IPS-NIHi7 (cell line): ENCODE measurements around the gene KRT6A.
A peak's percentile ranks its signal among the peaks of the same experiment; 100 is the strongest.
"Not testable (repeated sequence)": the region's sequence is repeated elsewhere in the genome, so short reads cannot be mapped to it uniquely, and the experiment has no call there.

Source experiments
- DNase-seq: peaks from one replicate; pipeline ENCODE4 v3.0.0; 2012; ENCODE audit warnings: mixed read lengths; ENCODE audit errors: extremely low spot score

KRT6A gene

GRCh38 chr12:52502877-52503276 lies 9.8 kb upstream of the KRT6A start:
- no peak for DNase-seq

- no peak for DNase-seq
Measured at GRCh38 chr12:52501490-52501889, 8.4 kb upstream of the KRT6A start.

GRCh38 chr12:52500574-52500973 lies 7.5 kb upstream of the KRT6A start:
- not testable (repeated sequence) for DNase-seq

- no peak for DNase-seq
Measured at GRCh38 chr12:52499806-52500560, 6.9 kb upstream of the KRT6A start.

GRCh38 chr12:52498946-52499345 lies 5.9 kb upstream of the KRT6A start:
- no peak for DNase-seq

- no peak for DNase-seq
Measured at GRCh38 chr12:52497975-52498374, 4.9 kb upstream of the KRT6A start.

- peak; percentile 80 for DNase-seq
Measured at GRCh38 chr12:52496590-52497071, 3.6 kb upstream of the KRT6A start.

- DNase-seq = peak; percentile 18
Measured at GRCh38 chr12:52496054-52496453, 3.0 kb upstream of the KRT6A start.

- DNase-seq = peak; percentile 78
Measured at GRCh38 chr12:52495389-52495788, 2.3 kb upstream of the KRT6A start.

- DNase-seq = no peak
Measured at GRCh38 chr12:52494518-52494917, 1.5 kb upstream of the KRT6A start.

- no peak for DNase-seq
Measured at GRCh38 chr12:52494100-52494499, 1.0 kb upstream of the KRT6A start.

- DNase-seq = not testable (repeated sequence)
Measured at GRCh38 chr12:52492405-52492804, 652 bp downstream of the KRT6A start.

- DNase-seq = not testable (repeated sequence)
Measured at GRCh38 chr12:52491495-52491894, 1.6 kb downstream of the KRT6A start.

GRCh38 chr12:52488736-52489135 lies 4.3 kb downstream of the KRT6A start:
- DNase-seq = no peak

- DNase-seq = not testable (repeated sequence)
Measured at GRCh38 chr12:52487744-52488443, 5.2 kb downstream of the KRT6A start.

GRCh38 chr12:52487211-52487610 lies 5.8 kb downstream of the KRT6A start:
- DNase-seq = no peak

GRCh38 chr12:52486166-52487105 lies 6.6 kb downstream of the KRT6A start:
- DNase-seq = no peak

GRCh38 chr12:52480073-52480472 lies 13.0 kb downstream of the KRT6A start:
- DNase-seq = no peak

- no peak for DNase-seq
Measured at GRCh38 chr12:52477651-52478050, 15.4 kb downstream of the KRT6A start.

- no peak for DNase-seq
Measured at GRCh38 chr12:52474212-52474611, 18.8 kb downstream of the KRT6A start.

GRCh38 chr12:52473768-52474167 lies 19.3 kb downstream of the KRT6A start, which contains the start of gene KRT6C:
KRT6C (minus strand) TSS chr12:52473805; CDS start chr12:52473737, 68 bp downstream.
- DNase-seq = no peak

- DNase-seq = no peak
Measured at GRCh38 chr12:52469853-52470252, 23.2 kb downstream of the KRT6A start.
